Endodermal cell (in vitro differentiated cells): ENCODE data around the gene RBBP9. TPM values are rescaled to one million over a fixed set of nuclear protein-coding genes. Genes with fewer than 3 reads are reported as not detected.

Source experiments
- DNase-seq: peaks from one replicate; pipeline ENCODE4 v3.0.0-alpha.2; 2017
- H3K27ac ChIP-seq: 2 replicates; pipeline ENCODE4 v1.5.1; 2013; ENCODE audit warnings: mild to moderate bottlenecking, low read depth, low read length, moderate library complexity
- H3K27me3 ChIP-seq: 2 replicates; pipeline ENCODE4 v1.6.1; 2013; ENCODE audit warnings: mild to moderate bottlenecking, low read length, moderate library complexity; ENCODE audit not compliant: insufficient read depth, control insufficient read depth, poor library complexity, severe bottlenecking
- H3K36me3 ChIP-seq: 2 replicates; pipeline ENCODE4 v1.7.0; 2013; ENCODE audit warnings: mild to moderate bottlenecking, low read length, moderate library complexity; ENCODE audit not compliant: control insufficient read depth, insufficient read depth
- H3K4me1 ChIP-seq: one replicate; pipeline ENCODE4 v1.7.0; 2013; ENCODE audit warnings: low read length; ENCODE audit not compliant: control insufficient read depth, insufficient read depth
- H3K4me3 ChIP-seq: 2 replicates; pipeline ENCODE4 v1.5.1; 2013; ENCODE audit warnings: mild to moderate bottlenecking, low read length, moderate library complexity
- H3K9ac ChIP-seq: 2 replicates; pipeline ENCODE4 v1.6.1; 2013; ENCODE audit warnings: mild to moderate bottlenecking, low read length, moderate library complexity; ENCODE audit not compliant: poor library complexity, severe bottlenecking; ENCODE audit errors: extremely low read depth
- H3K9me3 ChIP-seq: 2 replicates; pipeline ENCODE4 v1.6.1; 2013; ENCODE audit warnings: mild to moderate bottlenecking, low read length, moderate library complexity; ENCODE audit not compliant: control insufficient read depth
- H3K27ac Mint-ChIP-seq: 2 replicates; pipeline ENCODE4 v1.8.0; 2020; ENCODE audit warnings: mixed read lengths
- H3K27me3 Mint-ChIP-seq: 2 replicates; pipeline ENCODE4 v1.8.0; 2021; ENCODE audit warnings: mild to moderate bottlenecking, mixed read lengths; ENCODE audit not compliant: insufficient read depth
- H3K36me3 Mint-ChIP-seq: 2 replicates; pipeline ENCODE4 v1.8.0; 2020; ENCODE audit warnings: low read depth, mixed read lengths
- H3K4me1 Mint-ChIP-seq: 2 replicates; pipeline ENCODE4 v1.8.0; 2020; ENCODE audit warnings: mixed read lengths
- H3K4me3 Mint-ChIP-seq: 2 replicates; pipeline ENCODE4 v1.8.0; 2020; ENCODE audit warnings: mild to moderate bottlenecking, moderate library complexity, mixed read lengths
- H3K9me3 Mint-ChIP-seq: 2 replicates; pipeline ENCODE4 v1.8.0; 2020; ENCODE audit warnings: mild to moderate bottlenecking, mixed read lengths
- CTCF ChIP-seq: fragments of 200-600 bp; sonication (generic); conservative IDR thresholded peaks from 2 replicates; pipeline ENCODE4 v1.5.0; 2021; ENCODE audit warnings: antibody characterized with exemption, mild to moderate bottlenecking
- WGBS, 2 experiments: methylation state at CpG; one replicate each; pipeline versions ENCODE4 v1.1.5 to v1.1.7; 2013; ENCODE audit warnings: missing lambda C conversion rate in 2 of 2, mixed read lengths in 1 of 2; ENCODE audit not compliant: insufficient coverage in 1 of 2, insufficient read length in 1 of 2; 5-methylcytosine and 5-hydroxymethylcytosine counted together
- total RNA-seq, 2 donors: library from RNA; stranded (reverse); fragmentation: NEBNext Ultra II Directional in 1 of 2; extraction: Animal tissue kit (Norgen Biotek cat#: 25700) in 1 of 2; gene quantifications; 2 replicates in 1 of 2; 3 replicates in 1 of 2; pipeline ENCODE4 v1.2.1, GENCODE V29; 2021

The RBBP9 gene
- total RNA-seq, 2 donors from 2014 or later, result 19.3 to 24.8 TPM

- Histone ChIP-seq H3K9me3 (no peaks in the 10 kb centered on the region), H3K27ac (no peak overlapping the region), H3K9ac (no peak overlapping the region), H3K27me3 (no peaks in the 10 kb centered on the region), H3K4me3 (no peak overlapping the region), H3K4me1 (no peaks in the 10 kb centered on the region), H3K36me3 (peaks cover 80% of the 10 kb centered on the region)
- 98 to 100% methylated on average over 3 to 6 of the region's 6 CpGs for WGBS, 2 experiments
- H3K4me1 Mint-ChIP-seq, result no peaks in the 10 kb centered on the region
- H3K27ac Mint-ChIP-seq, result no peak overlapping the region
- peaks cover 88% of the 10 kb centered on the region for H3K36me3 Mint-ChIP-seq
- H3K9me3 Mint-ChIP-seq, result no peaks in the 10 kb centered on the region
- no peak for TF ChIP-seq CTCF
- H3K4me3 Mint-ChIP-seq, result no peak overlapping the region
- no peaks in the 10 kb centered on the region for H3K27me3 Mint-ChIP-seq
- DNase-seq, result no peak
Observed at GRCh38 chr20:18533978-18534644, 37.1 kb upstream of the RBBP9 start.

- Mint-ChIP-seq H3K27ac (no peak overlapping the region), H3K4me1 (no peaks in the 10 kb centered on the region), H3K27me3 (no peaks in the 10 kb centered on the region), H3K9me3 (no peaks in the 10 kb centered on the region), H3K36me3 (peaks cover 90% of the 10 kb centered on the region), H3K4me3 (no peak overlapping the region)
- DNase-seq, result no peak
- H3K9ac ChIP-seq, result no peak overlapping the region
- H3K27ac ChIP-seq, result no peak overlapping the region
- TF ChIP-seq CTCF, result no peak
- peaks cover 82% of the 10 kb centered on the region for H3K36me3 ChIP-seq
- no peaks in the 10 kb centered on the region for H3K9me3 ChIP-seq
- H3K4me3 ChIP-seq, result no peak overlapping the region
- H3K27me3 ChIP-seq, result no peaks in the 10 kb centered on the region
- no peaks in the 10 kb centered on the region for H3K4me1 ChIP-seq
- WGBS, 2 experiments, result 95% methylated on average over 1 of the region's 1 CpG; no CpG with 5 or more reads in 1 of the 2 experiments
Observed at GRCh38 chr20:18533491-18533890, 36.5 kb upstream of the RBBP9 start.

- TF ChIP-seq CTCF, result no peak
- H3K4me3 Mint-ChIP-seq, result no peak overlapping the region
- no peaks in the 10 kb centered on the region for H3K4me1 Mint-ChIP-seq
- Histone ChIP-seq H3K4me1 (no peaks in the 10 kb centered on the region), H3K4me3 (no peak overlapping the region), H3K9me3 (no peaks in the 10 kb centered on the region), H3K27me3 (no peaks in the 10 kb centered on the region), H3K27ac (no peak overlapping the region), H3K9ac (no peak overlapping the region), H3K36me3 (peaks cover 89% of the 10 kb centered on the region)
- peaks cover 94% of the 10 kb centered on the region for H3K36me3 Mint-ChIP-seq
- 83 to 95% methylated on average over 2 to 6 of the region's 6 CpGs for WGBS, 2 experiments
- DNase-seq, result no peak
- H3K27ac Mint-ChIP-seq, result no peak overlapping the region
- H3K27me3 Mint-ChIP-seq, result no peaks in the 10 kb centered on the region
- no peaks in the 10 kb centered on the region for H3K9me3 Mint-ChIP-seq
Observed at GRCh38 chr20:18532626-18533025, 35.6 kb upstream of the RBBP9 start.
